ENCODE data around the gene DPEP1.

Gene DPEP1

DNA sequence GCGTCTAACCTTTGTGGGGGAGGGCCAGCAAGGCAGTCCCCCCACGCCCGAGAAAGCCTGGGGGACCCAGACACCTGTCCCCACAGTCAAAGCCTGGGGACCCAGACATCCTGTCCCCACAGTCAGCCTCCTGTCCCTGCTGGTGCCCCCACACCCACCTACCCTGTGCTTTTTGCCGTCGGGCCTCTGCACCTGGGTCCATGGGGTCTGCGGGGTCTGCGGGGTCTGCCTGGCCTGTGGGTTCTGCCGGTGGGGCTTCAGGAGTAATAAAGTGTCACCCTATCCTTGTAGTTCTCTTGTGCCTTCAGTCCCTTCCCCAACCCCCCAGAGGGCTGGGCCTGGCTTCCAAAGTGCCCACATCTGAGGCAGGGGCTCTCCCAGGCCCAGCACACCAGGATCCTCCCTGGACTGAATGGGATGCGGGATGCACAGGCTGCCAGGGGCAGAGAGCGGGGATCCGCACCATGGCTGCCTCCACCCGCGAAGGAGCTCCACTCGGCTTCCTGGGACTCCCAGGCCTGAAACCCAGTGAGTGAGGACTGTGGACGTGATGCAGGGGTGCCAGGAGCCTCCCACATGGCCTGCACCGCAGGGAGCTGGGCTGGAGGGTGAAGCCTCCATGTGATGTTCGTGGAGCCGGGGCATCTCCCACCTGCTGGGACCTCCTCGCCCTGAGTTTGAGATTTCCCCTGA is 16.3 kb upstream of the DPEP1 start:
- peaks cover 28% of the 10 kb centered on the region for H3K4me1 Mint-ChIP-seq
- TF ChIP-seq CTCF (IDR thresholded peaks at IDR 0.05): no peak
- no peak overlapping the region for H3K4me3 Mint-ChIP-seq
- H3K36me3 Mint-ChIP-seq (ENCODE audit: low read depth): no peaks in the 10 kb centered on the region
- no peak overlapping the region for H3K27ac Mint-ChIP-seq
- H3K27me3 Mint-ChIP-seq (ENCODE audit: low read depth, poor library complexity): peaks cover 3% of the 10 kb centered on the region
- no peak for DNase-seq
- H3K9me3 Mint-ChIP-seq: no peaks in the 10 kb centered on the region

- no peaks in the 10 kb centered on the region for H3K36me3 Mint-ChIP-seq (ENCODE audit: low read depth)
- no peak overlapping the region for H3K4me3 Mint-ChIP-seq
- peaks cover 3% of the 10 kb centered on the region for H3K27me3 Mint-ChIP-seq (ENCODE audit: low read depth, poor library complexity)
- H3K4me1 Mint-ChIP-seq: peaks cover 37% of the 10 kb centered on the region
- H3K27ac Mint-ChIP-seq: no peak overlapping the region
- H3K9me3 Mint-ChIP-seq: no peaks in the 10 kb centered on the region
- TF ChIP-seq CTCF (IDR thresholded peaks at IDR 0.05): no peak
- DNase-seq: no peak
These were observed 15.2 kb upstream of the DPEP1 start for GRCh38 chr16:89598199-89598598.

DNA sequence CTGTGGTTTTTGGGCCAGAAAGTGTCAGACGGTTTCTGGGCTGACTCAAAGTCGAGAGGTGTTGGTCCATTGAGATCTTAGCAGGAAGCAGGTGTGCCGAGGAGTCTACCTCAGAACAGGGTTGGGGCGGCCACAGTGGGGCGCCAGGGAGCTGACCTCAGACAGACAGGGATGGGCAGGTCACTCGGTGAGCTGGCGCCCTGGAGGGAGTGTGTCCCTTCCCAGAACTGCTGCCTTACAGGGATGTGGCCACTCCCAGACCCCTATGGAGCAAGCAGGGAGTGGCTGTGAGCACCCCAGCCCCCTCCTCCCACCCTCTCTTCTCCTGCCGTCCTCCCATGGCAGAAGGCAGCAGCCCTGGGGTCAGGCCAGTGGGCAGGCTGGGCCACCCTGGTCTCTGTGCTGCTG is 14.0 kb upstream of the DPEP1 start:
- Mint-ChIP-seq H3K36me3 (ENCODE audit: low read depth) (no peaks in the 10 kb centered on the region), H3K4me3 (no peak overlapping the region), H3K9me3 (no peaks in the 10 kb centered on the region), H3K27ac (no peak overlapping the region), H3K4me1 (peaks cover 38% of the 10 kb centered on the region), H3K27me3 (ENCODE audit: low read depth, poor library complexity) (peaks cover 3% of the 10 kb centered on the region)
- DNase-seq: peak; percentile 61
- TF ChIP-seq CTCF (IDR thresholded peaks at IDR 0.05): peak; percentile 27

DNA sequence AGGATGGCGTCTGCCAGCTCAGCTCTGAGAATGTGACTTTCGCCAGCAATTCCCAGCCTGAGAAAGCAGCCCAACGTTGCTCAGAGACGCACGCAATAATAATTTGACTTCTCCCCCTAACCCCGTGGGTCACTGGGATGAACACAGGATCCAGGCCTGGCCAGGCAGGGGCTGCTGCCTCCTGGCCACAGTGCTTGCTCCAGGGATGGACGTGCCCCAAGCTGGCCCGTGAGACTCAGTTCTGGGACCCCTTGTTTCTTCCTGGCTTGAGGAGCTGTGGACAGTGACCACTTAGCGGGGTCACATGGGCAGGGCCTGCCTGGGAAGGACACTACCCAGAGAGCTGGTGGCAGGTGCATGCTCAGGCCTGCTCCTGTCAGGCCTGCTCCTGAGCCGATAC is 13.5 kb upstream of the DPEP1 start:
- DNase-seq: no peak
- H3K27ac Mint-ChIP-seq: no peak overlapping the region
- H3K27me3 Mint-ChIP-seq (ENCODE audit: low read depth, poor library complexity): no peaks in the 10 kb centered on the region
- H3K36me3 Mint-ChIP-seq (ENCODE audit: low read depth): no peaks in the 10 kb centered on the region
- no peak overlapping the region for H3K4me3 Mint-ChIP-seq
- H3K9me3 Mint-ChIP-seq: no peaks in the 10 kb centered on the region
- TF ChIP-seq CTCF (IDR thresholded peaks at IDR 0.05): no peak
- H3K4me1 Mint-ChIP-seq: peaks cover 42% of the 10 kb centered on the region

DNA sequence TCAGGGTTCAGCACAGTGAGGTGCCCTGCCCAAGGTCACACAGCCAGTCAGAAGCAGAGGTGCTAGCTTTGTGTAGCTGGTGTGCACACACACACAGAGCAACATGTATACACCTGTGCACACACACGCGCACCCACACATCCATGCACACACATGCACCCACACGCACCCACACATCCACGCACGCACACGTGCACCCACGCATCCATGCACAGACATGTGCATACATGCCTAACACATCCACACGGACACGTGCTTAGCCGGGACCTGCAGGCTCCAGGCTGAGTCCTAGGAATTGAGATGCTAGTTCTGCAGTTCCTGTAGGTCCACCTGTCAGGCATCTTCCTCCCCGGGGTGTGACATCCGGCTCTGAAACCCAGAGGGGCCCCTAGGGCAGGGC is 13.0 kb upstream of the DPEP1 start:
- no peak for TF ChIP-seq CTCF (IDR thresholded peaks at IDR 0.05)
- no peak for DNase-seq
- H3K27me3 Mint-ChIP-seq (ENCODE audit: low read depth, poor library complexity): no peaks in the 10 kb centered on the region
- peaks cover 42% of the 10 kb centered on the region for H3K4me1 Mint-ChIP-seq
- no peak overlapping the region for H3K4me3 Mint-ChIP-seq
- no peak overlapping the region for H3K27ac Mint-ChIP-seq
- H3K9me3 Mint-ChIP-seq: no peaks in the 10 kb centered on the region
- H3K36me3 Mint-ChIP-seq (ENCODE audit: low read depth): no peaks in the 10 kb centered on the region

GRCh38 chr16:89600956-89601355 is 12.5 kb upstream of the DPEP1 start:
- no peaks in the 10 kb centered on the region for H3K27me3 Mint-ChIP-seq (ENCODE audit: low read depth, poor library complexity)
- H3K4me1 Mint-ChIP-seq: peaks cover 42% of the 10 kb centered on the region

More at GRCh38 chr16:89600956-89601355, 12.5 kb upstream of the DPEP1 start:
- Mint-ChIP-seq H3K27ac (no peak overlapping the region), H3K9me3 (no peaks in the 10 kb centered on the region), H3K36me3 (ENCODE audit: low read depth) (no peaks in the 10 kb centered on the region), H3K4me3 (no peak overlapping the region)
- no peak for TF ChIP-seq CTCF (IDR thresholded peaks at IDR 0.05)
- no peak for DNase-seq
